NCI-H2029 (cell line): ENCODE measurements around the gene ECPAS.
"Not testable (repeated sequence)": the region's sequence is repeated elsewhere in the genome, so short reads cannot be mapped to it uniquely, and the experiment has no call there.

Experiments
- DNase-seq: peaks from one replicate; lab custom pipeline; 2025; lab: John Stamatoyannopoulos, UW

The ECPAS gene

DNA sequence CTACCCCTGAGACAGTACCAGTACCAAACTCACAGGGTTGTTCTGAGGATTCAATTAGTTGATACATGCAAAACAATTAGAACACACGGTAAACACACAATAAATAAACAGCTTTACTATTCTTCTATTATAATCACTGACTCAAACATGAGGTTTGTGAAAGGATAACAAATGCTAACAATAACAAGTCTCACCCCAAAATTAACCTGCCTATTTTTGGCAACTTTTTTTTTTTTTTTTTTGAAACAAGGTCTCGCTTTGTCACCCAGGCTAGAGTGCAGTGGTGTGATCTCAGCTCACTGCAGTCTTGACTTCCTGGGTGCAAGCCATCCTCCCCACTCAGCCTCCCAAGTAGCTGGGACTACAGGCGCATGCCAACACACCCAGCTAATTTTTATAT is 6.5 kb downstream of the ECPAS start:
- no peak for DNase-seq

DNA sequence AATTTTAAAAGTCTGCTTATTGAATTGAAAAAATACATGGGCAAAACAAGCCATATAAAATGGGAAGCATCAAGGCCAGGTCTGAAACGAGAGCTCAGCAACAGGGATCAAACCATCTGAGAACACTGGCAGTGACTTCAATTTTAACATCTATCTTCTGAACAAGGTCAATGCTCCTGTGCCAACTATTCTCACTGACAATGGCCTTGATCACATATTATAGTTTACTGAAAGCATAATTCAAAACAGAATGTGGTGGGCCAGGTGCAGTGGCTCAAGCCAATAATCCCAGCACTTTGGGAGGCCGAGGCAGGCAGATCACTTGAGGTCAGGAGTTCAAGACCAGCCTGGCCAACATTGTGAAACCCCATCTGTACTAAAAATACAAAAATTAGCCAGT is 9.0 kb downstream of the ECPAS start:
- no peak for DNase-seq

DNA sequence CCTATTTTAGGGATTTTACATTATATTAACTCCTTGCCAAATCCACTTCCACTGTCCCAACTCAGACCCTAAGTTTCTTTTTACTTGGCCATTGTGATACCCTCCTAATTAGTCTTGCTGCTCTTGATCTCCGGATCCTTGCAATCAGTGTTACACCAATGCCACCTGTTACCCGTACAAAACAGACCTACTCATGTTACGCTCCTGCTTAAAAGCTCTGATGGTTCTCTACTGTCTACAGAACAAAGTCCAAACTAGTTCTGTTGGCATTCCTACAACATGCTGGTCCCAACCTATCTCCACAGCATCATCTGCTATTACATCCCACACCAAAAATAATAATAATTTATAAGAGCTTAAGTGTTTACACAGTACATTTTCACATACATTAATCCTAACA is 9.8 kb downstream of the ECPAS start:
- DNase-seq: no peak

DNA sequence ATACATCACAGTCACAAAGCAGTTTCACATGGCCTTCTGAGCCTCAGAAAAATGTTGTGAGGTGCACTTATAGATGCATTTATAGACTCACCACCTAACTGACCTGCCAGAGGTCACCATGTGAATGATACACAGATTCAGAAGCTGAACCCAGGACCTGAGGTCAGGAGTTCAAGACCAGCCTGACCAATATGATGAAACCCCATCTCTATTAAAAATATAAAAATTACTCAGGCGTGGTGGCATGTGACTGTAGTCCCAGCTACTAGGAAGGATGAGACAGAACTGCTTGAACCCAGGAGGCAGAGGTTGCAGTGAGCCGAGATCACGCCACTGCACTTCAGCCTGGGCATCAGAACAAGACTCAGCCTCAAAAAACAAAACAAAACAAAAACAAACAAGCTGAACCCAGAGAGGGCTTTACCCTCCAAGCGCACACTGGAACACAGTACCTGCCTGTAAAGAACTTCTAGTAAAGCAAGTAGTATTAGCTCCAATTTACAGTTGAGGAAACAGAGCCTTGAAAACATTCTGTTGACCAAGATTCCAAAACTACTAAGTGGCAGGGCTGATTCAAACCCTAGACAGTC is 16.3 kb downstream of the ECPAS start:
- DNase-seq: no peak

DNA sequence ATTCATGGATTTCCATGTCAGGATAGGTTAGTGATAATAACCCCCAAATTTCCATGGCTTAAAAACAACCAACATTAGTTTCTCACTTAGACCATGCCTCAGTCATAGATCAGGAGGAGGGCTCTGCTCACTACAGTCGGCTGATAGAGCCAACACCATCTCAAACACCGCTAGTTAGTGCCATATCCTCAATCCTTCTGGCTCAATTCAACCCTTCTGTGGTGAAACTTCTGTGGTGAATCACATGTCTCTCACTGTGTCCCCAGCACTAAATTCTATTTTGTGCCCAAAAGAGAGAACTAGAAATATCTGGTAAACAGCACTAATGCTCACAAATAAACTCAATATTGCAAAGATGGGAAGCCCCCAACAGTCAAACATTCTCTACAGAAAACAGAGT is 21.1 kb downstream of the ECPAS start:
- DNase-seq: no peak

DNA sequence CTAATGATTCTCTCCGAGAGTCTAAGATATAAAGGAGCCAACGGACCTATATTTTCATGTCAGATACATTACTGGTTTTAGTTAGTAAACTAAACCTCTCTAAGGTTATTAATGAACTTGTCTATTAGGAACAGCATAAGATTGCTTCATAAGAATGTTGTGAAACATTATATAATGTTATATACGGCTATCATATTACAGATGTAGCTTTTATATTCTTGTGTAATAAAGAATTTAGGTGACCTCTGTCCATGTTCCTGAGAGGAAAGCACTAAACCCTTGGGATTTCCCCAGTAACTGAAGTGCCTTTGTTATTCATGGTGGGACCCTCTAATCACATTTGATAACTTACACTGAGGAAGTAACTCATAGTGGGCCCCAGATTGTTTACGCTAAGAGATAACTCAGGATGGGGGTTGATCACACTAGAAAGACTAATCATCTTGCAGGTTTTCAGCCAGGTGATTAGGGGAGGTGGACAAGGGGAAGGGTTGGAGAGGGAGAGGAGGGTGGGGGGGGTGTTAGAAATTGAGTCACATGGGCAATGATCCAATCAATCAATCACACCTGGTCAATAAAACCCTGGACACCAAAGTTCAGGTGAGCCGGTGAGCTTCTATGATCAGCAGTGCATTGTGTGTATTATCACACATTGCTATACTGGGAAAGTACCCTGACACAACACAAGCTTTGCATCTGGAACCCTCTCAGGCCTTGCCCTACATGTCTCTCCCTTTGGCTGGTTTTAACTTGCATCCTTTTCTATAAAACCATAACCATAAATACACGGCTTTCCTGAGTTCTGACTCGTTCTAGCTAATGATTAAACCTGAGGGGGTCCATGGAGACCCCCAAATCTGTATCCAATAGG is 25.8 kb downstream of the ECPAS start:
- no peak for DNase-seq

DNA sequence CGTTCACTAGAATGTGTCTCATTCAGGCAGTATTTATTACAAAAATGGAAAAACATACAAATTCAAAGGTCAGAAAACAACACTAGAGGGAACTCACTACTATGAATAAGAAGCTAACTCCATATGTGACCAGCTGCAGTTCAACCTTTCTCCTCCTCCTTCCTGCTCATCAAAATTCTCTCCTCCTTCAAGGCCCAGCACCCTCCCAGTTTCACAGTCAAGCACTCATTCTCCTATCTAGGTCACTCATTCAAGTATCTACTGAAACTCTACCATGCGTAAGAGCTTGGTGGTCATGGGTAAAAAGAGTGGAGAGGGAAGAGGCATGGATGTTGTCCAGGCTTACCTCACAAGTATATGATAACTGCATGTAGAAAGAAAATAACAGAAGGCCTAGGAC is 27.7 kb downstream of the ECPAS start:
- DNase-seq: peak; percentile 10

DNA sequence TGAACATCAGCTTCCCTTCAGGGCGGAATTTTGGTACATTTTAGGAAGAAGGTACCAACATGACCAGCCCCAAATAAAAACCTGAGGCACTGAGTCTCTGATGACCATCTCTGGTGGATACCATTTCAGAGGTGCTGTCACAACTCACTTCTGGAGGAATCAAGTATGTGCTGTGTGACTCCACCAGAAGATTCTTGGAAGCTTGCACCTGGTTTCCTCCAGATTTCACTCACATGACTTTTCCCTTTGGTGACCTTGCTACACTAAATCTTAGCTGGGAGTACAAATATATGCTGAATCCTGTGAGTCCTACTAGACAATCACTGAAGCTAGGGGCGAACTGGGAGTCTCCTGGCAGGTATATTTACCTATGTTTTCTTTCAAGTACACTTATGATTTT is 28.5 kb downstream of the ECPAS start:
- DNase-seq: no peak

DNA sequence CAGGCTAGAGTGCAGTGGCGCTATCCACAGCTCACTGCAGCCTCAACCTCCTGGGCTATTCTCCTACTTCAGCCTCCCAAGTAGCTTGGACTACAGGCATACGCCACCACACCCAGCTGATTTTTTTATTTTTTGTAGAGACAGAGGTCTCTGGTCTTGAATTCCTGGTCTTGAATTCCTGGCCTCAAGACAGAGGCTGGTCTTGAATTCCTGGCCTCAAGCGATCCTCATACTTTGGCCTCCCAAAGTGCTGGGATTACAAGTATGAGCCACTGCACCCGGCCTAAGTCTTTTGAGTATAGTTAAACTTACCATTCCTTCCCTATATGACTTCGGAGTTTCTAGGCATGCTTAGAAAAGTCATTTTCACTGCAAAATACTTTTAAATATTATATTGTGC is 29.4 kb downstream of the ECPAS start:
- no peak for DNase-seq

DNA sequence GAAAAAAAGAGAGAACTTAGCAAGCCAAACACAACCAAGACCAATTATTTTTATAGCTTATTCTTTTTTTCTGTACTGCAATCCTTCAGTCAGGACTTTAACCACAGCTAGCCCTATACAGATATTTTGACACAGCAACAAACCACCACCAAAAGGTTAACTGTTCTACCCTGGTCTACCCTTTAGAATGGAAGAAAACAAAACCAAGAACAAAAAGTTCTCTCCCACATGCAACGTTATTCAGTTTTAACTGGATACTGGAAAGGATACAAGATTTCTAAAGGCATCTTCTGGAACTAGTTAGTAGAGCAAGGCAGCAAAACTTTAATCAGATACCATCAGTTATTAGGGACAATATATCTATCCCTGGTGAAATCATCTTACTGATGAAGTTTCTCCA is 32.6 kb downstream of the ECPAS start:
- no peak for DNase-seq

DNA sequence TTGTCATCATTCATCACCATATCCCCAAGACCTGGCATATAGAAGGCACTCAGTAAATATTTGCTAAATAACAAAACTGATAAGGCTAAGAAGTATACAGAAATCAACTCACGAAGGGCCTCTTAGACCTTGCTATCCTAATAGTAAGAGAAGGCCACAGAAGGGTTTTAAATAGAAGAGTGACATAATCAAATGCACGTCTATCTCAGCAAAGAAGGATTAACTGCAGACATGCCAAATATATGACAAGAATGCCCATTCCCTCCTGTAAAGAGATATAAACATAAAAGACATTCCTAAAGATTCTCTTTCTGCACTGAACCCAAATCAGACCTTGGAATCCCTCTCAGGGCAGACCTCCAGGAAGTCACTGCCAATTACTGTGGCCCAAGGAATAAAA is 34.1 kb downstream of the ECPAS start:
- no peak for DNase-seq

DNA sequence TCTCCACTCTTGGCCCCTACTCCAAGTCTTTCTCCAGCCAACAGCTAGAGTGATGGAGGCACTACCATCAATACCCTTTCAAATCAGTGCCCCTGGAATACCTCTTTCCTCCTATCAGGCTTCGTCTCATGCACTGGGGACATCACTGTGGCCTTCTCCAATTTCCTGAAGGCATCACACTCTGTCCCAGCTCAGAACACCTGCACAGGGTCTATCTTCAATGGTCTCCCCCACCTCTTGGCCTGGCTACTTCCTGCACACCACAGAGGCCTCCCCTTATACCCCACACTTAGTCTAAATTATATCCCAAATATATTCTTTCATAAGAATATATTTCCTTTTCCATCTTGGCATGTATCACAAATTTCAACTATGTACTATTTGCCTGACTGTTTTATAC is 34.5 kb downstream of the ECPAS start:
- no peak for DNase-seq

DNA sequence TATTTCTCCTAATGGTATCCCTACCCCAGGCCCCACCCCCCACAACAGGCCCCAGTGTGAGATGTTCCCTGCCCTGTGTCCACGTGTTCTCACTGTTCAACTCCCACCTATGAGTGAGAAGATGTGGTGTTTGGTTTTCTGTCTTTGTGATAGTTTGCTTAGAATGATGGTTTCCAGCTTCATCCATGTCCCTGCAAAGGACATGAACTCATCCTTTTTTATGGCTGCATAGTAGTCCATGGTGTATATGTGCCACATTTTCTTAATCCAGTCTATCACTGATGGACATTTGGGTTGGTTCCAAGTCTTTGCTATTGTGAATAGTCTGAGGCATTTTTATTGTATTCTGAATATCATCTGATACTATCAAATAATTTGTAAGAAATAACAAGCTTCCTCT is 38.4 kb downstream of the ECPAS start:
- DNase-seq: not testable (repeated sequence)

DNA sequence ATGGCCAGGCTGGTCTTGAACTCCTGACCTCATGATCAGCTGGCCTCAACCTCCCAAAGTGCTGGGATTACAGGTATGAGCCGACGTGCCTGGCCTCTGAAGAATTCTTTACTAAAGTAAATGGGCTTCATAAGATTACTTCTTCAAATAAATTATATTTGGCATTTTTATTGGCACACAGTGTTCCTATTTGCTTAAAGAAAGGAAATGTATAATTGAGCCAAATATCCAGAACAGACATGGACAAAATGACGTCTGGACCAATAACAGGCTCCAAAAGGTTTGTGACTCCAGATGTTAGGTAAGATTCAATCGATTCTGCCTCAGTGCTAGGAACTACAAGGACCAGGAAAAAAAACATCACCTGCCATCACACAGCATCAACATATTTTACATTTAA is 40.7 kb downstream of the ECPAS start:
- DNase-seq: no peak

DNA sequence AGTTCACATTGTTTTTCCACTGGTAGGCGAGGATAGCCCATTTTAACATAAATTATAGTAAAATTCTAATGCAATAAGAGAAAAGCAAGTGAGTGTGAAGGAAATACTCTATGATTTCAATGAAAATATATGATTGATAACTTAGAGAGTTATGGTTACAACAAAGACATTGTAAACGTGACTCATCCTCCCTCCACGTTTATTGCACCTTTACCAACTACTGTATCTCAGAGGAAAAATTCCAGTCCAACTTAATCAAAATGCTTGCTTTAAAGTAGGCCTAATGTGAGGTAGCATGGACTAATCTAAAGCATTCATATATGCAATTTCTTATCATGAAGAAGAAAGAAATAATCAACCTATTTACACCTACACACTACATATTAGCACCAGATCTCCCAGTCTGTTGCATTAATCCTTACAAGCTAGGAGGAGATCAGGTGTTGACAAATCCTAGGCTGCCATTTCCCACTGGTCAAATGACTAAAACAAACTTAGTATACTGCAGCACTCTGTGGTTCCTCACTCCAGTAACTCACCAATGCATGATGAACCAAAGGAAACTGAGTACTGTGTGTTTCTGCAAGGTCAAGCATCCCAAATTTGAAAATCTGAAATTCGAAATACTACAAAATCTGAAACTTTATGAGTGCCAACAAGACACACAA is 41.7 kb downstream of the ECPAS start:
- DNase-seq: no peak

DNA sequence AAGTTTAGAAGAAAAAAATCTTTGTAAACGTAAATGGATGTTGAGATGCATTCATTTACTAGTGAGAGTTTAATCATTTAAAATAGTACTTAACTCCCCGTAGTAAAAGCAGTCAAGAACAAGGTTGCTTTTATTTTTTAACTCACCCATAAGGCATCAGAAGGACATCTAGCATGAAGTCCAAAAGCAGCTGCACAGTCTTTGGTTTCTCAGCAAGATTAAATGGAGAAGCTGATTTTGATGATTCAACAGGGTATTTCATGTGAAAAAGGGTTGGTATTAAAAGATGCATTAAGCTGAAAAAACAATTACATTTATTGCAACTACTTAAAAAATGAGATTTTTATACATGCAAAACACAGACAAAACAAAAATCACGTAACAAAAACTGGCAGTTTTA is 44.0 kb downstream of the ECPAS start:
- DNase-seq: no peak

DNA sequence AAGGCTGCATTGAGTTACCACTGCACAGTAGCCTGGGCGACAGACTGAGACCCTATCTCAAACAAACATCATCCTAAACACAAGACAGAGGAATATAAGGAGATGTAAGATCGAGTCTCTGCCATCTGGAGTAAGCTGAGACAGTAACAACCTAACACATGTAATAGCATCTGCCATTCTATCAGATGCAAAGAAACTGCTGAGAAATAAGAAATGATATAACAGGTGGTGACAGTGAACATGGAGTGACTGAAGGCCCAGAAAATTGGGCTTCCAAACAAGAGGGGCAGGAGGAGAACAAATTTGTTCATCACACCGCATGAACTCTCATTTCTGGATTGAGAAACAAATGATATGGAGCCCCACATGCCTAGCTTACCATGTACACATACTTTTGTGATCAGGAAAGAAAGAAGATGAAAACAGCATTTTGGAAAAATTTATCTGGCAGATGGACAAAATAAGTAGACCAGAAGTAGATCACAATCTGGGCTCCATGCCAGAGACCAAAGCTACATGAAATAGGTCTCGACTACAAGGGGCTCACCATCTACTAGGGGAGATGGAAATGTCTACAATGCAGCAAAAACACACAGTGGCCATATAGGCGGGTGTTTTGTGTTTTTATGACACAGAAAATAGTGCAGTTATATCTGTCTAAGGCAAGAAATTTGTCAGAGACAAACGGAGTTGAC is 45.5 kb downstream of the ECPAS start:
- no peak for DNase-seq

DNA sequence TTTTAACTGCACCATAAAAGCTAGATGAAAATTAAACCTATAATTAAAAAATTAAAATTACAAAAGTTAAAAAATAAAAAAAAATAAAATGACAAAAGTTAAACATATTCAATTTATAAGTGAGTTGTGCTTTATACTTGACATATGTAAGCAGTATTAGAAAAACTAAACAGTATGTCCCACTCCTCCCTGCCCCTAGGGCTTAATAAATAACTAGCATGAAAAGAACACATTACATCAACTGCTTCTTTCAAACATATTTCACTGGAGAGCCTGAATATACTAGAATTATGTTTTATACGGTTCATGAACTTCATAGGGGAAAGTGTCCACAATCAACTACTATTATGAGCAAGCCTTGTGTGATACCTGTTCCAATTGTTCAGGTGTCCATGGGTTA is 47.6 kb downstream of the ECPAS start:
- no peak for DNase-seq

DNA sequence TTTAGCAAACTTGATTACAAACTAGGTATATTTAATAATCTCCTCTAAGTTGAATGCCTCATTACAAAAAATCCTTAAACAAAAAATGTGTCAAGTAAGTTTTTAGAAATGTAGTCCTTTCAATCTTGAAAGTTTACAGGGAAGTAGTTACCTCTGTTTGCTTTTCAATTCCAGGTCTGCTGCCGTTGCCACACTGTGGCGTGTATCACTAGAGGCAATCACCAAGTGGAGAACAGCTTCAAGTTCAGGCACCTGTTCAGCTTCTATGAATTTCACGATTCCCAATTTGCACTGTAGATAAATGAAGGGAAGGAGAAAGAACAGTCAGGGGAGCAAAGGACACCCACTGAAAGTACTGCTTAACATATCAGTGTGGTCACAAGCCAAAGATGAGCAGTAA is 51.1 kb downstream of the ECPAS start:
- no peak for DNase-seq

DNA sequence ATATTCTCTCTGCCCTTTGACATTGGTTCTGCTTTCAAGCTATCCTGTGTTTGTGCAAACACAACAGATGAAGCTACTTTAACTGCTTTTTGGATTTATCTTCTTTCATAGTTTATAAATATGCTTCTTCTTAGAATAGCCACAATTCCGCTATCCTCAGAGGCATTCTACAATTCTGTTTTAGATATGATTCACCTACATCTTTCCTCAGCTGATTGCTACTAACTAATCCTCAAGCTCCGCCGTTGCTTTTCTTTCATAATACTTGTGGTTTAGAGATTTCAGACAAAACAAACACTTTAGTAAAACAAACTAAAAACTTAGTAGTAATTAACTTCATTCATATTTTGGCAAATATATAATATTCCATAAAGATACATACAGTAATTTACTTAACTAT is 52.5 kb downstream of the ECPAS start:
- no peak for DNase-seq

DNA sequence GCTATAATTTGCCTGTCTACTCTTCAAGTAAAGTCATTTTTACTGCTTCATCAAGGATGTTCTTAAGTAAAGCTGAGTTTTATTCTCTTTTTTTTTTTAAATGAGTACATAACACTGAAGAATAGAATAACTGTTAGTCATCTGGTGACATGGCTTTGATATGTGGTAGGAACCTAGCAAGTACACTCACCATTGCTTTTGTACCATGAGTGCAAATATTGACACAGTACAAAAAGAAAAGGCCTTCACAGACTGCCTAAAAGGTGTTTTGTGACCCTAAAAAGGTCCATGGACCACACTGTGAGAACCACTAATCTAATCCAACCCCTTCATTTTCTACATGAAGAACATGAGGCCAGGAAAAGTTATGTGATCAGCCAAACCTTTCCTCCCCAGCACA is 55.0 kb downstream of the ECPAS start:
- DNase-seq: no peak

DNA sequence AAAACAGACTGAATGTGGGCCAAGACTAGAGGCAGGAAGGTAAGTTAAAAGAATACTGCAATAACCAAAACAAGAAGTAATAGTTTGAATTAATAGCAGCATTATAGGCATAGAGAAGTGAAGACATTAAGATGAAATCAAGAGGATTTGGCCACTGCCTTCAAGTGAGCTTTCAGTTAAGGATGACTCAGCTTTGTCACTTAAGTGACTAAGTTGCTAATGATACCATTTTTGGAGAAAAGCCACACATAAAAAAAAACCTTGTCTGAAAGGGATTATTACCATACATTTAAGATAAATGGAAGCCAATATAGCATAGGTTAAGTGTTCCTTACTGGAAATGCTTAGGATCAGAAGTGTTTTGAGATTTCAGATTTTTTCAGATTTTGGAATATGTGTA is 57.0 kb downstream of the ECPAS start:
- DNase-seq: no peak

DNA sequence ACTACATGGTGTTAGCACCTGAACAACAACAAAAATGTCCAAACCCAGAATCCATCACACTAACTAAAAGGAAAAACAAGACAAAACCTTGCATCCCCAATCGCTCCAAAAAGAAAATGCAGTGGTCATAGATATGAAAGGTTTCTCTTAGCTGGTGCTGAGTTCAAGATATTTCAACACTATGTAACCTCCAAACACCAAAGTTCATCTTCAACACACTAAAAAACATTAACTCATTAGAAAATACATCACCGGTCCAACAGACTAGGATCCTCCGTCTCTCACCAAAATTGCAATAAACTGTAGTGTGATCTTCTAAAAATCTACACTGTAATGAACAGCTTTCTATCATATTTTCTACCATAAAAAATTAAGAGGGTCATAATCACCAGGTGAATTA is 60.8 kb downstream of the ECPAS start:
- DNase-seq: no peak
